Right renal pelvis (tissue), 4 donors: ENCODE data around the gene HMCN2. TPM values are rescaled to one million over a fixed set of nuclear protein-coding genes. Genes with fewer than 3 reads are reported as not detected.

ENCODE experiments used
- DNase-seq, 4 donors: peaks; one replicate each; pipeline ENCODE4 v3.0.0-alpha.2; 2013; ENCODE audit warnings: low read depth in 4 of 4, low spot score in 3 of 4, missing footprints in 1 of 4
- polyA plus RNA-seq, 4 donors: library from polyadenylated mRNA; unstranded; fragments of 120-200 nt; gene quantifications; one replicate each; pipeline ENCODE4 v1.2.1, GENCODE V29; 2013; ENCODE audit not compliant: insufficient read length in 4 of 4

The HMCN2 gene
- polyA plus RNA-seq, 4 donors, result 0.50 to 1.6 (median 0.79) TPM

DNA sequence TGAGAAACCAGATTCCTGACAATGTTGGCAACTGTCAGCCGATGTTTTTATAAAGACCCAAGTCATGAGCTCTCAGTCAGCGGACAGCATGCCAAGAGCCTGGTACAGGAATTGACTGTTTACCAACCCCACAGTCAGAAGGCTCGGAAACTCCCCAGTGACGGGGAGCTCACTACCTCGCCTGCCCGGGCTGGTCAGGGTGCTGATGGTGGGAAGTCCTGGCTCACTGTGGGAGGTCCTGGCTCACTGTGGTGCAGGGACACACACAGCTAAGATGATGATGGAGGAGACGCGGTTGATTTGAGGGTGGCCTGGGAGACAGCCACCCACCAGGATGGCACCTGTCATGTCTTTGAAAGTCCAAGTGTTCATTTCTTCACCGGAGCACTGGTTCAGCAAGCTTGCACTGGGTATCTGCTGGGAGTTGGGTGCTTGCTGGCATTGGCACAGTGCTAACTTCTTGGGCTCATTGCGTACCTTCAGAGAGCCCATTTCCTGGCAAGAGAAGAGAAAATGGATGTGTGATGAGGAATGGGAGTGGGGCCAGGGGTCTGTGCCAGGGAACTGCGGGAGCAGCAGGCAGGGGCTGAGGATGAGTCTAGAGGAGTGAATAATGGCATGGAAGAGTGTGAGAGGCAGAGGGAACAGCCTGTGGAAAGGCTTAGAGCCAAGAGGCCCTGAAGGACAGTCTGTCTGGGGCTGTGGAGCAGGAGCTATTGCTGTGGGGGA is 194.5 kb downstream of the HMCN2 start:
- DNase-seq, result no peak

- no peak for DNase-seq
Observed at GRCh38 chr9:130461218-130461630, 195.7 kb downstream of the HMCN2 start.

DNA sequence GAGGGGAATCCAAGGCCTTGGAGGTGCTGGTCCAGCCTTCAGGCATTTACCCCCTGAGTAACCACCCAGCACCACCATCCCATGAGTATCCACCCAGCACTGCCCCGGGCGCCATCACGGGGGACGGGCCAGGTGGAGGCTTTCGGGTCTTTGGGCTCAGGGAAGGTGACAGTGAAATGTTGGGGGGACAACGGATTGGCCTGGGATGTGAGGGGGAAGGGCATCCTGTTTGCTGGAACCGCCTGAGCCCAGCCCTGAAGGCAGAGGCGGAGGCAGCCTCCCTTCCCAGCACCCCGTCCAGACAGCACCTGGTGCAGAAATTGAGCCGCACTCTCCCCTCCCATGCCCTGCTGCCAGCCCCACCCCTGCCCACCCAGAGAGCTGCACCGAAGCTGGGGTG is 196.2 kb downstream of the HMCN2 start:
- DNase-seq, result no peak

- no peak for DNase-seq
Observed at GRCh38 chr9:130462685-130463540, 197.4 kb downstream of the HMCN2 start.

DNA sequence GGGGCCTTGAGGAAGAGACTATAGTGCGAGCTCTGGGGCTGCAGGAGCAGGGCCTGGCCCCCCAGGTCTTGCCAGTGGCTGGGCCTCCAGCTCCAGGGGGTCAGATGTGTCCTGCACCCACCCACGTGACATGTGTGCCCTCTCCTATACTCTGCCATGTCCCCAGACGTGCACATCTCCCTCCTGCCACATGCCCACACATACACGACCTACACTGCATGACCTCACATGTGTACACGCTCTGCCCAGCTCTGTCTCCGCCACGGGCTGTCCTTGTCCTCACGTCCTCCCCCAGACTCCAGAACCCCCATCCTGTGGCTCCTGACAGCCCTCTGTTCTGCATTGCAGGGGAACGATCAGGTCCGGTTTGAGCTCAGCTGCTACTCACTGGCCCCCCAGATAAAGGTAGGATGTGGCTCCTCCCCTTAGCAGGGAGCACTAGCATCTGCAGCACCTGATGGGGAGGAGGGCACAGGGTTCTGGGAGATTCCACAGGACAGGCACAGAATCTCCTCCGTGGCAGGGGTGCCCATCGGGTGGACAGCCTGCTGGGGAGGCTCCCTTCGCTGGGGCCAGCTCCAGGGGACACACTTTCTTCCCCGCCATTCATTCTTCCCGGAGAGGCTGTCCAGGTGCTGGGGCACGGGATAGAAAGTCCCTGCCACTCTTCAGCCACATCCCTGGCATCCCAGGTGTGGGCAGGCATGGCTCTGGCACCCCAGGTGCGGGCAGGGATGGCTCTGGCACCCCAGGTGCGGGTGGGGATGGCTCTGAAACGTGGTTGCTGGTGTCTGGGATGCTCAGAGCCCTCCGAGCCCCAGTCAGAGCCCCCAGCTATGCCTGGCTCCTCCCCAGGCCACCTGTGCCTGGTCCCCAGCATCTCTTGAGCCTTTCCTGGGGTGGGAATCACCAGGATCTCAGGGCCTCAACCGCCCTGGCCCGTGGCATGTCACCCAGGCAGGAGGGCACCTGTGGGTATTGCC is 198.5 kb downstream of the HMCN2 start:
- no peak for DNase-seq

DNA sequence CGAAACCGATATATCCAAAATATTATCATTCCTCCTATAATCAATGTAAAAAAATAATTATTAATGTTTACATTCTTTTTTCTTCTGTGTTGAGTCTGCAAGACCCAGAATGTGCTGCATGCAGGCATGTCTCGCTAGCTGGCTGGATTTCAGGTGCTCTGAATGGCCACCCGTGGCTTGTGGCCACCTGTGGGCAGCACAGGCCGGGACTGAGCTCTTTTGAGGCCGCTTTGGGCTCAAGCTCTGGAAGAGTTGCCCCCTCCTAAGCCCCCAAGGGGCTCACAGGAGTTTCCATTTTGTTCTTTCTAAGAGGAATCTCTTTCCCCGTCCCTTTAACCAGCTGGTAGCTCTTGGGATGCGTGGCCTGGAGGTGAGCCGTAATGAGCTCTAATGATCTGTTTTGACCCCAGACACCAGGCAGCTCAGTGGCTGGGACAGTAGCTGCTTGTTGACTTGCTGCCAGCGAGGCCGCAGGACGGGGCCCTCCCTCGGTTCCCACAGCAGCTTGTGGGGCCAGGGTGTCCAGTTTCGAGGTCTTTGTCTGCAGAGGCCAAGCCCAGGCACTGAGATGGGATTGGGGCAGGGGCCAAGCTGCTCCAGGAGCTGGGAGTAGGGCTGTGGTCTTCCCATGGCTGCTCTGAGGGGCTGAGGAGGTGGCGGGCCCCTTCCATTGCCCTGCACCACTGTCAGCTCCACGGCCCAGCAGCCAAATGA is 200.0 kb downstream of the HMCN2 start:
- DNase-seq, result no peak

DNA sequence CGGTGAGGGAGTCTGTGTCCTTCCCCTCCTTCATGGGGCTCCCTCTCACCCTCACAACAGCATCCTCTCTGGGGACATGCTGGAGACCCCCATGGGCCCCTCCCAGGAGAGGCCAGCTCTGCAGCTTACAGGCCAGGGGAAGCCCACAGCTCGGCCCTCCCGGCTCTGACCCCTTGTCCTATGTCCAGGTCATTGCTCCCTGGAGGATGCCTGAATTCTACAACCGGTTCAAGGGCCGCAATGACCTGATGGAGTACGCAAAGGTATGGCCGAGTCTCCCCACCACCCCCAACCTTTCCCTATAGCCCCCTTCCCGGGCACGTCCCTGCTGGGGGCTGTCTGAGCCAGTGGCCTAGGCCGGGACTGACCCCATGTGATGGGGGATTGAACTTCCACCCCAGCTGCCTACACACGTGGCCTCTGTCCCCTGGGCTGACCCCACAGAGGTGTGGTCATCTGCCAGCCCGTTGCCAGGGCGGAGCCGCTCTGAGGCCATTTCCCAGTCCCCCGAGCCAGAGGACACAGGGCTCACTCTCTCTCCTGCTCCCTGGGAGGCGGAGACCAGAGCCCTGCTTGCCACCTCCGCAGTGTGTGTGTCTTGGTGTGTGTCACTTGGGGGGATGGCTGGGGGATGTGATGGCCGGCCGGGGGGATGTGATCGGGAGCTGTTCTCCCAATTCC is 201.1 kb downstream of the HMCN2 start:
- no peak for DNase-seq

- no peak for DNase-seq
Observed at GRCh38 chr9:130467316-130467715, 201.8 kb downstream of the HMCN2 start.

DNA sequence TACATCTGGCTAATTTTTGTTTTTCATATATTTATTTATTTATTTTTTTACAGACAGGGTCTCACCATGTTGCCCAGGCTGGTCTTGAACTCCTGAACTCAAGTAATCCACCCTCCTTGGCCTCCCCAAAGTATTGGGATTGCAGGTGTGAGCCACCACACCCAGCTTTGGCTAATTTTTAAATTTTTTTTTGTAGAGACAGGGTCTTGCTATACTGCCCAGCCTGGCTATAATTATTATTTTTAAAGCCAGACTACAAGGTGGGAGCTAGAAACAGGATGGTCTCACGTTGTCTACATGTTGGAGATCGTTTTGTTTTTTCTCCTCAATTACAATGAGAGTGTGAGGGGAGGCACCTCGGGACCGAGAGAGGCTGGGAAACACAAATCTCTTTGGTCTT is 203.0 kb downstream of the HMCN2 start:
- no peak for DNase-seq

DNA sequence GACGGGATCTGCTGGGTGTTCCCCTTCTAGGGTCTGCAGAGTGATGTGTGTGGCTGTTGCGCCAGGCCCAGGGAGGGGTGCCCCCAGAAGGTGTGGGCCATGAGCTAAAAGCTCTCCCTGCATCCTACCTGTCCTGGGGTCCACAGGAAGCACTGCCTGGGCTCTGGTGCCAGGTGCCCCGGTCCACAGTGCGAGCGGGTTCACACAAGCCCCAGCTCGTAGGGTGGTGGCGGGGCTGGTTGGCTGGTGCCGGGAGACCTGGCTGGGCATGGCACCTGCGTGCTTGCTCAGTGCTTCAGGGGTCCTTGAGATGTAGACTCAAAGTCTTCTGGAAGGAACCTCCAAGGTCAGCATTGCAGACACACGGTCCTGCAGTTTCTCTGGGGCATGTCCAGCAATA is 204.7 kb downstream of the HMCN2 start:
- no peak for DNase-seq

- no peak for DNase-seq
Observed at GRCh38 chr9:130470950-130471349, 205.4 kb downstream of the HMCN2 start.

DNA sequence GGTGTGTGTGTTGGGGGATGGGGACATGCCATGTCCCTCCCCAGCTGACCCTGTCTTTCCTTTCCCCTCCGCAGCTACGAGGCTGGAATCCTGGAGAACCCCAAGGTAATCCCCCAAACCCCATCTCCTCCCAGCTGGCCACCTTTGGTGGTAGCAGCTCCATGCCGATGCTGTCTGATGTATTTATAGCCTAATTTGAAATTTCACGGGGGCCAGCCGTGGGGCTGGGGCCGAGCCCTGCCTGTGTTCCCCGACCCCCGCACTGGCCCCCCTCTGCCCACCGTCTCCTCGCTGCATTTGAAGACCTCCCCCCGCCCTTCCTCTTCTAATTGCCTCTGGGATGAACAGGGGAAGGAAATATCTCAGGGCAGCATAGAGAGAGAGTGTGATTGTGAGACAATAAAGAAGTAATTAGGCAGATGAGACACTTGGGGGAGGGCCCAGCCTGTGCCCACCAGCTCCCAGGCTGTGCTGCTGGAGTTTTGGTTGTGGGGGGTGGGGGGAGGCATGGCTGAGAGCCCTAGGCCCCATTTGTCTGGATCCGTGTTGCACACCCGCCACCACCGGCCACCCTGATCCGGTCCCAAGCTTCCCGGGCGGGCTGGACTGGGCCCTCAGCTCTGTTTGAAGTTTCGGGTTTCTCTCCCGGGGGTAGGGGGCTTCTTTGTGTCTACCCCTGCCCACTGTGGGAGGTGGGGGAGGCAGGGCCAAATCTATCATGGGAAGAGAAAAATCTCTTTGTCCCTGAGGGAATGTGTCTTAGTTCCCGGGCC is 206.0 kb downstream of the HMCN2 start:
- no peak for DNase-seq

DNA sequence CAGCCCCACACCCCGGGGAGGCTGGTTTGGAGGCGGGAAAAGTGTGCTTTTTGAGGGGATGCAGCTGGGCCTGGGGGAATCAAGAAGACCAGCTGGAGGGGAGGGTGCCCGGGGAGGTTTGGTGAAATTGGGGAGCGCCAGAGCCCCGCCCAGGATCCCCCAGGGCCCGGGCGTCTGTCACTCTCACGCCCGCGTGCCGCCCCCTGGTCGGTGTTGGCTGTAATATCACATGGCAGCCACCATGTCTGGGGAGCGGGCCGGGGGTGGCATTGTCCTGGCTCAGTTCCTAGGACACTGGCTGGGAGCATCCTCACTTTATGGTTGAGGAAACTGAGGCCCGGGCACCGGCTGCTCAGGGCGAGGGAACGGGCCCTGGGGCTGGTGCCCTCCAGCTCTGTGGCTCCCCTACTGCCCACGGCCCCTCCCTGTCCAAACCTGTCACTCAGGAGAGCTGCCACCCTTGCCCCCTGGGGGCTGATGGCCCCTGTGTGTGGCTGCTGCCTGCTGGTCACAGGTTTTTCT is 206.7 kb downstream of the HMCN2 start:
- no peak for DNase-seq

DNA sequence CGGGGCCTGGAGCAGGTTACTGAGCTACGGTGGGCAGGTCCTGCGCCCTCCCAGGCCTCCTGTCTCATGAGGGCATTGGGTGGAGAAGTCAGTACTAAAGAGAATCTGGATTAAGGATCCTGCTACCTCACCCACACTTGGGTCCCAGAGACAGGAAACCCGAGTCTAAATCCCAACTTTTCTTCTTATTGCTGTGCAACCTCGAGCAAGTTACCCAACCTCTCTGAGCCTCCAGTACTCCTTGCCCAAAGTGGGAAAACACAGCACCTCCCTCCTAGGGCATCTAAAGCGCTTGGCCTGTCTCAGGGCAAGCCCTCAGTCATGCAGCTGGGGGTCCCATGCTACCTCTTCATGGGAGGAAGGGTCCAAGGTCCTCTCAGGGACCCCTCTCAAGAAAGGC is 207.4 kb downstream of the HMCN2 start:
- no peak for DNase-seq

DNA sequence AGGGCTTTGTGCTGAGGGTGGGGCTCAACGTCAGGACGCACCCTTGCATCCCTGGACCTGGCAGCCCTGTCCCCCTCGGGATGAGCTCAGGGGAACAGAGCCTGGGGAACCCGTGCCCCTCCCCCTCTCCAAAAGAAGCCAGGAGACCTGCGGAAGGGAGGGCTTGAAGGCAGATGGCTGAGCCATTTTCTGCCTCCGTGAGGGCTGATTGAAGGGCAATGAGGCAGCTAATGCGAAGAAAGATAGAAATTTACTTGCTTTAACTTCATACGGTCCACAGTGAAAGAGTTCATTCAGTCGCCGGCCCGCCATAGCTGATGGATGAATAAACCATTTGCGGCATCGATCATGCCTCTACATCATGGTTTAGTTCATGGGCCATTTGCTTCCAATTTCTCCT is 208.0 kb downstream of the HMCN2 start:
- DNase-seq, result no peak

GRCh38 chr9:130474106-130474505 is 208.5 kb downstream of the HMCN2 start:
- no peak for DNase-seq

DNA sequence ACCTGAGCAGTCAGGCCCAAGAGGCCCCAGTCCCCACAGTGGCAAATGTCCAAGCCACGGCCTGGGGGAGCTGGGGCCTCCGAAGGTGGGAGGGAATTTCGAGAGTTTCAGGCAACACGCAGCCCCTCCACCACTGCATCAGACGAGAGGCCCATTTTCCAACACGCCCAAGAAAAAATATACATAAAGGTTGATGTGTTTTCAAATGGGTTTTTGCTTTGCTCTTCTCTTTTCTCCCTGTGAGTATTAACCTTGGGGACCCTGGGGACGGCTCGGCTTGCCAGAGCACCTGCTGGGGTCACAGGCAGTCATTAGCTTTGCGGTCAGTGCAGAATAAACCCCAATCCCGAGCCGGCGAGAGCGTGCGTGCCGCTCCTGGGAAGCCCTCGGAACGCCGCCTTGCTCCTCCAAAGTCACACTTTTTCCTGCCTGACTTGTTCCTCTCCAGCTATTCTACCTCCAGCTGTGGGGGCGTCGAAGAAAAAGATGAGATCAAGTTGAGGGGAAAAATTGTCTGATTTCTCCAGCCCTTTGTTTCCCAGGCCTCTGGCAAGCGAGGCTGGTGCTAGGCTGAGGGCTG is 210.7 kb downstream of the HMCN2 start:
- no peak for DNase-seq

DNA sequence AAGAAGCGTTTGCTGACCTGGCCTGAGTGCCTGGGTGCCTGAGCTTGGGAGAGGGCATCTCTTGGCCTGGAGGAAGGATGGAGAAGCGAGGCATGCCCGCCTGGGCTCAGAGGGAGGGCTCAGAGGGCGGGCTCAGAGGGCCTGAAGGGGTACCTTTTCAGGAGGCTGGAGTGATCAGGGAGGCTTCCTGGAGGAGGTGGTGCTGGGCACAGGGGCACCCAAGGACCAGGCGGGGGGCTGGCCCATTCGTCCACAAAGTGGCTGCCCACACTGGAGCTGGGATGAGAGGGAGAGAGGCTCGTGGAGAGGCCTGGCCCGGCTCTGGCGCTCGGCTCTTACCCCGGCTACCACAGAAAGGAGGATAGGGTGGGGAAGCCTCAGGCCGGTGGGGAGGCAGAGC is 212.0 kb downstream of the HMCN2 start:
- no peak for DNase-seq
